Measurements from ENCODE around the gene PCSK4.

DNA sequence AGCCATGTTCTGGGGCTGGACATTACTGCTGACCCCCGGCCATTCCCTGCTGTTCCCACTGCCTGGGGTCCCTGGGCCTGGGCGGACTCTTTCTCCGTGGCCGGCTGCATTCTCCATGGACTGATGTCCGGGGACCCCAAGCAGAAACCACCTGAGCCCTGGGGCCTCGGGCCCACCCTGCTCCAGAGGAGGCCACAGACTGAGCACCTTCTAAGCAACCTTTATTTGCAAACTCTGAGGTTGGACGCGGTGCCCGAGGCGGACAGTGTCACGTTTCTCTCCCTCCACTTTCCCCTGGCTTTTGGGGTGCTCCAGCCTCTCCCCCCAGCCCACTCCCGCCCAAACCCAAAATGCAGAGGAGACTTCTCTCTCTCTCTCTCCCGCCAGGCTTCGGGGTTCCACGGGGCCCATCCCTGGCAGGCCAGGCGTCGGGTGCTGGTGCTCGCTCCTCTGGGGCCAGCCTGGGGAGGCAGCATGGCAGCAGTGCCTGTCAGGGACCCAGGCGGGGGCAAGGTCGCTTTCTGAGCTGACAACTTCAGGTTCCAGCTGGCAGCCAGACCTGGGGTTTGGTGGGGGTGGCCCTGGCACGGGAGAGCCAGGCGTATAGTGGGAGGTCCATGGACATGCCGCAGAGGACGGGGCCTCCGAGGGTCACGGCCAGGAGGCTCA lies 8.8 kb downstream of the PCSK4 start:
- TF ChIP-seq BHLHE40 (IDR thresholded peaks at IDR 0.05; ENCODE audit: borderline replicate concordance) (no peak), FOXM1 (IDR thresholded peaks at IDR 0.05; ENCODE audit: borderline replicate concordance) (no peak), NFRKB (IDR thresholded peaks at IDR 0.05) (no peak), TARDBP (IDR thresholded peaks at IDR 0.05) (no peak), PKNOX1 (IDR thresholded peaks at IDR 0.05) (no peak), CTBP1 (IDR thresholded peaks at IDR 0.05; ENCODE audit: borderline replicate concordance) (no peak), FOXA1 (IDR thresholded peaks at IDR 0.05) (no peak), SP1 (IDR thresholded peaks at IDR 0.05) (no peak), ZNF384 (IDR thresholded peaks at IDR 0.05) (no peak), FOXK2 (IDR thresholded peaks at IDR 0.05) (no peak), ELF4 (IDR thresholded peaks at IDR 0.05) (no peak), SUZ12 (IDR thresholded peaks at IDR 0.05) (no peak), LEF1 (IDR thresholded peaks at IDR 0.05; ENCODE audit: borderline replicate concordance) (no peak)
